Endothelial cell of umbilical vein (primary cell): ENCODE measurements around the gene C17orf75. TPM values are rescaled to one million over a fixed set of nuclear protein-coding genes. Genes with fewer than 3 reads are reported as not detected.

Experiments used
- BruUV-seq: library from RNA; stranded (reverse); fragments of 400-500 nt; replicated peaks from 2 replicates; lab custom pipeline; 2021; lab: Mats Ljungman, UMichigan
- CTCF ChIA-PET: fragments of 300-600, 350-600 bp; sonication (Branson Sonifier 250); formaldehyde crosslinking; loops from one replicate; lab custom pipeline; 2021; ENCODE audit warnings: antibody characterized with exemption, inconsistent platforms; lab: Charles Lee
- POLR2A ChIA-PET: fragments of 300-600, 350-600 bp; sonication (Branson Sonifier 250); formaldehyde crosslinking; loops from one replicate; lab custom pipeline; 2021; ENCODE audit warnings: antibody characterized with exemption, inconsistent platforms; lab: Charles Lee
- DNase-seq: peaks from one replicate; pipeline ENCODE4 v3.0.0-alpha.2; 2011; ENCODE audit warnings: low read depth, low spot score
- FAIRE-seq: peaks from 2 replicates; lab custom pipeline; 2011; peaks lifted over from hg19 to GRCh38; lab: Jason Lieb, UNC
- H2AFZ ChIP-seq: 2 replicates; pipeline ENCODE4 v1.6.0; 2012; ENCODE audit warnings: low read depth, low read length, control low read depth, inconsistent platforms
- H3K27ac ChIP-seq: 2 replicates; pipeline ENCODE4 v1.5.1; 2011; ENCODE audit warnings: low read depth, mild to moderate bottlenecking, control low read depth, low read length, moderate library complexity; ENCODE audit not compliant: insufficient read depth
- H3K27me3 ChIP-seq, 2 experiments: 2 replicates each; pipeline versions ENCODE4 v1.6.0 to v1.6.1; 2011; ENCODE audit warnings: low read length in 2 of 2, mixed read lengths in 1 of 2; ENCODE audit not compliant: control insufficient read depth in 2 of 2, insufficient read depth in 2 of 2
- H3K36me3 ChIP-seq, 2 experiments: 2 replicates in 1 of 2; 3 replicates in 1 of 2; pipeline ENCODE4 v1.5.1; 2011; ENCODE audit warnings: low read length in 2 of 2, mild to moderate bottlenecking in 1 of 2, moderate library complexity in 1 of 2; ENCODE audit not compliant: control insufficient read depth in 2 of 2, insufficient read depth in 2 of 2; ENCODE audit errors: extremely low read depth in 1 of 2
- H3K4me1 ChIP-seq: 3 replicates; pipeline ENCODE4 v1.5.1; 2011; ENCODE audit warnings: mild to moderate bottlenecking, low read length; ENCODE audit not compliant: control insufficient read depth, insufficient read depth; ENCODE audit errors: extremely low read depth
- H3K4me2 ChIP-seq: 2 replicates; pipeline ENCODE4 v1.6.1; 2011; ENCODE audit warnings: low read length, control low read depth, mixed read lengths; ENCODE audit not compliant: insufficient read depth
- H3K4me3 ChIP-seq, 3 experiments: fragments of 200-600 bp in 1 of 3; sonication (generic), shearing (Covaris generic) in 1 of 3; replicated peaks in 1 of 3; 2 replicates each; pipeline ENCODE4 v1.5.1; 2011 to 2016; ENCODE audit warnings: control low read depth in 3 of 3, low read length in 3 of 3, mild to moderate bottlenecking in 2 of 3, inconsistent platforms in 1 of 3, low read depth in 1 of 3, moderate library complexity in 1 of 3; ENCODE audit not compliant: insufficient read depth in 1 of 3
- H3K79me2 ChIP-seq: 2 replicates; pipeline ENCODE4 v1.6.0; 2012; ENCODE audit warnings: low read length, inconsistent platforms; ENCODE audit not compliant: control insufficient read depth, insufficient read depth
- H3K9ac ChIP-seq: replicated peaks from 2 replicates; pipeline ENCODE3; 2011; ENCODE audit warnings: low read length, control low read depth; ENCODE audit not compliant: insufficient read depth; ENCODE audit errors: extremely low read depth
- H3K9me1 ChIP-seq: replicated peaks from 3 replicates; pipeline ENCODE4 v1.6.0; 2011; ENCODE audit warnings: mild to moderate bottlenecking, low read length; ENCODE audit not compliant: control insufficient read depth, insufficient read depth; ENCODE audit errors: extremely low read depth
- H3K9me3 ChIP-seq: replicated peaks from 2 replicates; pipeline ENCODE4 v1.5.1; 2012; ENCODE audit warnings: low read length, inconsistent platforms; ENCODE audit not compliant: control insufficient read depth, insufficient read depth
- H4K20me1 ChIP-seq: replicated peaks from 2 replicates; pipeline ENCODE3; 2011; ENCODE audit warnings: mild to moderate bottlenecking, low read length; ENCODE audit not compliant: control insufficient read depth, insufficient read depth; ENCODE audit errors: extremely low read depth
- CTCF ChIP-seq, 2 donors: IDR thresholded peaks; 1 replicate in 1 of 2; 2 replicates in 1 of 2; pipeline ENCODE4 v1.5.1; 2011; ENCODE audit warnings: low read length in 2 of 2, mild to moderate bottlenecking in 2 of 2, moderate library complexity in 2 of 2, control low read depth in 1 of 2, inconsistent platforms in 1 of 2, low read depth in 1 of 2; ENCODE audit not compliant: insufficient read depth in 1 of 2; ENCODE audit errors: extremely low read depth in 1 of 2
- EZH2 ChIP-seq: IDR thresholded peaks from 2 replicates; pipeline ENCODE4 v1.6.1; 2012; ENCODE audit warnings: borderline replicate concordance, low read depth, mild to moderate bottlenecking, moderate library complexity, low read length, inconsistent platforms; ENCODE audit not compliant: severe bottlenecking
- GATA2 ChIP-seq: IDR thresholded peaks from 2 replicates; pipeline ENCODE4 v1.7.0; 2011; ENCODE audit warnings: low read depth, mild to moderate bottlenecking, moderate library complexity, mixed read lengths, low read length; ENCODE audit not compliant: insufficient read length, insufficient read depth
- MAX ChIP-seq: IDR thresholded peaks from 2 replicates; pipeline ENCODE4 v1.6.1; 2011; ENCODE audit not compliant: insufficient read depth, insufficient read length
- MYC ChIP-seq: IDR thresholded peaks from one replicate; pipeline ENCODE4 v1.6.1; 2011; ENCODE audit warnings: mild to moderate bottlenecking, low read depth, low read length
- POLR2A ChIP-seq: IDR thresholded peaks from 2 replicates; pipeline ENCODE4 v1.6.1; 2012; ENCODE audit warnings: low read depth, mild to moderate bottlenecking, control low read depth, low read length
- dilution Hi-C: fragments of 300-500 bp; cut with MboI; formaldehyde crosslinking; loops from one replicate; pipeline ENCODE4 v1.15.0; 2019; ENCODE audit warnings: low sequenced_read_pairs; ENCODE audit not compliant: extremely low pct_ligation_motif_present
- intact Hi-C: fragments of 100-400 bp; cut with micrococcal nuclease; formaldehyde crosslinking; loops from one replicate; pipeline ENCODE4 v1.10.0; 2022
- polyA plus RNA-seq, 4 experiments: library from polyadenylated mRNA; depleted of rRNA in 3 of 4; stranded (reverse) in 3 of 4; unstranded in 1 of 4; fragments of >200 nt; gene quantifications; 2 replicates each; pipeline versions ENCODE4 v1.2.1 to v1.2.3, GENCODE V29; 2011 to 2012; ENCODE audit warnings: missing spikeins in 1 of 4
- total RNA-seq: library from RNA; stranded (reverse); gene quantifications from 2 replicates; pipeline ENCODE4 v1.2.3, GENCODE V29; 2021

C17orf75 gene
- total and polyA plus RNA-seq, 2 donors (not counting 3 experiments of a cell fraction or from before 2014, with no cell fraction given): 8.8 to 21.5 TPM

- no peak for TF ChIP-seq CTCF (IDR thresholded peaks at IDR 0.05; ENCODE audit: extremely low read depth in 1 of 2, insufficient read depth in 1 of 2, low read depth in 1 of 2, low read length in 2 of 2)
- TF ChIP-seq GATA2: no peak
- TF ChIP-seq POLR2A: no peak
- no peak for TF ChIP-seq MAX
- TF ChIP-seq EZH2: no peak
- no peak for TF ChIP-seq MYC
- ChIA-PET CTCF (interaction anchor here (1.3 kb wide), 1 partner anchor 17 kb away, joined by 3 read pairs; no protein-coding TSS in a partner anchor), POLR2A (no interaction called here)
- DNase-seq (no peak), FAIRE-seq (no peak)
- H3K27ac ChIP-seq: no peak overlapping the region
- no peaks in the 10 kb centered on the region for H3K4me1 ChIP-seq
- H3K4me3 ChIP-seq: no peak overlapping the region
- no peaks in the 10 kb centered on the region for H3K79me2 ChIP-seq
- H3K4me2 ChIP-seq: no peak overlapping the region
- dilution Hi-C loops (no loop called here), intact Hi-C loops (no loop called here)
- H2AFZ ChIP-seq: no peak overlapping the region
- no peak overlapping the region for H3K9ac ChIP-seq
- H4K20me1 ChIP-seq: no peaks in the 10 kb centered on the region
- no TSS peak for BruUV-seq
- H3K36me3 ChIP-seq: no peaks in the 10 kb centered on the region
- H3K27me3 ChIP-seq: peaks cover 0 to 2% of the 10 kb centered on the region in 2 experiments
- no peaks in the 10 kb centered on the region for H3K9me3 ChIP-seq
- no peaks in the 10 kb centered on the region for H3K9me1 ChIP-seq
Observed at GRCh38 chr17:32298721-32299579, 43.0 kb downstream of the C17orf75 start.
